HepG2 (cell line): ENCODE results near the gene OTOP2. TPM values are rescaled to one million over a fixed set of nuclear protein-coding genes. Genes with fewer than 3 reads are reported as not detected.

Source experiments
- ATAC-seq: fragments of 200-7000 bp; cut with Tn5 transposase; 3 replicates; pipeline ENCODE4 v1.9.1; 2020; ENCODE audit warnings: mild to moderate bottlenecking, moderate library complexity
- BruUV-seq: library from RNA; stranded (reverse); fragments of 400-500 nt; replicated peaks from 2 replicates; lab custom pipeline; 2021; lab: Mats Ljungman, UMichigan
- CTCF ChIA-PET: fragments of 300-600 bp; formaldehyde crosslinking; extraction: SDS; loops from one replicate; lab custom pipeline; 2021; ENCODE audit warnings: low total read pairs, inconsistent platforms, low intra/inter-chr PET ratio; lab: Yijun Ruan, JAX
- POLR2A ChIA-PET: fragments of 350-600 bp; sonication (Branson Sonifier 250); formaldehyde crosslinking; loops from one replicate; lab custom pipeline; 2020; ENCODE audit warnings: antibody characterized with exemption, inconsistent platforms; lab: Yijun Ruan, JAX
- DNase-seq: peaks from one replicate; pipeline ENCODE4 v3.0.0-alpha.2; 2015; ENCODE audit warnings: low spot score
- FAIRE-seq: peaks from 3 replicates; lab custom pipeline; 2011; peaks lifted over from hg19 to GRCh38; lab: Jason Lieb, UNC
- H2AFZ ChIP-seq: one replicate; pipeline ENCODE4 v1.6.1; 2011; ENCODE audit warnings: low read length, inconsistent platforms
- H3K27ac ChIP-seq: fragments of 300-600 bp; 3 replicates; pipeline ENCODE4 v1.8.0; 2011; ENCODE audit warnings: mixed run types, mild to moderate bottlenecking, mixed read lengths, low read length, inconsistent platforms; ENCODE audit not compliant: insufficient read depth; ENCODE audit errors: extremely low read length
- H3K27me3 ChIP-seq, 2 experiments: fragments of 200-600 bp in 1 of 2; 2 replicates in 1 of 2; 3 replicates in 1 of 2; pipeline versions ENCODE4 v1.6.0 to v1.8.0; 2011; ENCODE audit warnings: low read length in 2 of 2, mild to moderate bottlenecking in 2 of 2, moderate library complexity in 2 of 2, inconsistent platforms in 1 of 2; ENCODE audit not compliant: insufficient read depth in 2 of 2, control insufficient read depth in 1 of 2
- H3K36me3 ChIP-seq, 2 experiments: fragments of 200-600 bp in 1 of 2; replicated peaks in 1 of 2; 2 replicates in 1 of 2; 3 replicates in 1 of 2; pipeline versions ENCODE4 v1.5.1 to v1.8.0; 2011; ENCODE audit warnings: low read length in 2 of 2, inconsistent platforms in 1 of 2; ENCODE audit not compliant: insufficient read depth in 2 of 2, control insufficient read depth in 1 of 2
- H3K4me1 ChIP-seq: 2 replicates; pipeline ENCODE4 v1.5.1; 2012; ENCODE audit warnings: low read length, inconsistent platforms; ENCODE audit not compliant: insufficient read depth
- H3K4me2 ChIP-seq: 2 replicates; pipeline ENCODE4 v1.6.0; 2011; ENCODE audit warnings: low read depth, low read length, inconsistent platforms
- H3K4me3 ChIP-seq, 3 experiments: fragments of 200-600 bp in 1 of 3; sonication (generic), shearing (Covaris generic) in 1 of 3; replicated peaks in 1 of 3; 2 replicates each; pipeline ENCODE4 v1.5.1; 2011 to 2016; ENCODE audit warnings: low read length in 3 of 3, inconsistent platforms in 2 of 3, low read depth in 2 of 3, mild to moderate bottlenecking in 2 of 3, control low read depth in 1 of 3, mixed read lengths in 1 of 3; ENCODE audit not compliant: insufficient read depth in 1 of 3
- H3K79me2 ChIP-seq: one replicate; pipeline ENCODE4 v1.6.1; 2011; ENCODE audit warnings: low read length, inconsistent platforms; ENCODE audit not compliant: insufficient read depth
- H3K9ac ChIP-seq: 2 replicates; pipeline ENCODE4 v1.6.0; 2011; ENCODE audit warnings: mild to moderate bottlenecking, low read depth, low read length, inconsistent platforms; ENCODE audit not compliant: insufficient read depth
- H3K9me3 ChIP-seq: 2 replicates; pipeline ENCODE4 v1.5.1; 2012; ENCODE audit warnings: mild to moderate bottlenecking, low read length
- H4K20me1 ChIP-seq: 2 replicates; pipeline ENCODE4 v1.6.0; 2011; ENCODE audit warnings: inconsistent platforms, mild to moderate bottlenecking, low read length, moderate library complexity; ENCODE audit not compliant: insufficient read depth
- ATF7 ChIP-seq, 2 experiments: fragments of 450-650 bp in 1 of 2; sonication (generic) in 1 of 2; formaldehyde crosslinking in 1 of 2; IDR thresholded peaks; 2 replicates each; pipeline versions ENCODE4 v1.4.0 to v1.6.1; 2016 to 2020; ENCODE audit warnings: antibody characterized with exemption in 1 of 2, mild to moderate bottlenecking in 1 of 2, missing genetic modification reagents in 1 of 2
- ELF3 ChIP-seq: IDR thresholded peaks from 2 replicates; pipeline ENCODE4 v1.6.1; 2016; ENCODE audit warnings: missing genetic modification reagents, missing compliant biosample characterization
- FOXK2 ChIP-seq: fragments of 450-650 bp; IDR thresholded peaks from 2 replicates; pipeline ENCODE4 v1.6.1; 2016
- GLMP ChIP-seq: sonication (generic); formaldehyde crosslinking; IDR thresholded peaks from 2 replicates; pipeline ENCODE4 v1.9.0; 2021; ENCODE audit warnings: missing genetic modification reagents, mild to moderate bottlenecking, borderline replicate concordance
- IKZF4 ChIP-seq: sonication (generic); formaldehyde crosslinking; IDR thresholded peaks from 2 replicates; pipeline ENCODE4 v1.5.1; 2020; ENCODE audit warnings: borderline replicate concordance, mild to moderate bottlenecking, low read depth, missing genetic modification reagents; ENCODE audit errors: not compliant biosample characterization
- KMT2A ChIP-seq: sonication (generic); formaldehyde crosslinking; IDR thresholded peaks from 2 replicates; pipeline ENCODE4 v1.4.0; 2020; ENCODE audit warnings: missing genetic modification reagents
- MAFF ChIP-seq: IDR thresholded peaks from 2 replicates; pipeline ENCODE4 v1.6.1; 2011; ENCODE audit warnings: low read depth, low read length, improper control_type of control experiment
- MYC ChIP-seq: sonication (generic); formaldehyde crosslinking; IDR thresholded peaks from 2 replicates; pipeline ENCODE4 v1.9.0; 2021; ENCODE audit warnings: missing genetic modification reagents, borderline replicate concordance
- NFATC3 ChIP-seq: sonication (generic); formaldehyde crosslinking; IDR thresholded peaks from 2 replicates; pipeline ENCODE4 v1.5.1; 2020; ENCODE audit warnings: mild to moderate bottlenecking, missing genetic modification reagents
- RFX5 ChIP-seq: IDR thresholded peaks from 2 replicates; pipeline ENCODE4 v1.6.1; 2011; ENCODE audit warnings: low read depth, low read length, improper control_type of control experiment
- SNAI1 ChIP-seq: sonication (generic); formaldehyde crosslinking; IDR thresholded peaks from 2 replicates; pipeline ENCODE4 v1.5.0; 2020; ENCODE audit warnings: mild to moderate bottlenecking, missing genetic modification reagents, borderline replicate concordance
- U2AF2 ChIP-seq: fragments of 200-400 bp; formaldehyde crosslinking; IDR thresholded peaks from 2 replicates; pipeline ENCODE4 v1.6.1; 2017; ENCODE audit warnings: low read depth, mild to moderate bottlenecking, low read length
- ZNF292 ChIP-seq: sonication (generic); formaldehyde crosslinking; IDR thresholded peaks from 2 replicates; pipeline ENCODE4 v1.8.1; 2022; ENCODE audit warnings: mild to moderate bottlenecking, low read depth, missing genetic modification reagents, borderline replicate concordance
- ZNF709 ChIP-seq: sonication (generic); formaldehyde crosslinking; IDR thresholded peaks from 2 replicates; pipeline ENCODE4 v1.5.0; 2020; ENCODE audit warnings: mild to moderate bottlenecking, missing genetic modification reagents
- WGBS: methylation state at CpG from one replicate; pipeline ENCODE4 v1.1.6; 2017; ENCODE audit warnings: low lambda C conversion rate; 5-methylcytosine and 5-hydroxymethylcytosine counted together
- in situ Hi-C: cut with HindIII; loops from 2 replicates; pipeline ENCODE4 v1.10.0; 2017; ENCODE audit warnings: low pct_unique_long_range_greater_than_20kb; ENCODE audit not compliant: extremely low pct_ligation_motif_present
- intact Hi-C: fragments of 100-400 bp; cut with micrococcal nuclease; formaldehyde crosslinking; loops from one replicate; pipeline ENCODE4 v1.10.0; 2022; ENCODE audit not compliant: unreplicated experiment
- polyA plus RNA-seq, 8 experiments: library from polyadenylated mRNA; depleted of rRNA in 3 of 8; stranded (reverse) in 7 of 8; unstranded in 1 of 8; fragments of >200 nt; fragmentation: Illumina TruSeq in 4 of 8; extraction: Trizol in 4 of 8; gene quantifications; 2 replicates each; pipeline versions ENCODE4 v1.2.1 to v1.2.3, GENCODE V29; 2011 to 2016; ENCODE audit warnings: low read depth in 4 of 8, missing spikeins in 1 of 8, mixed read lengths in 1 of 8; ENCODE audit not compliant: insufficient read depth in 1 of 8
- total RNA-seq, 5 experiments: library from RNA; depleted of rRNA; stranded (reverse); fragments of >200 nt; fragmentation: Illumina TruSeq; extraction: Trizol; gene quantifications; 2 replicates each; pipeline ENCODE4 v1.2.3, GENCODE V29; 2016; ENCODE audit warnings: low read depth in 1 of 5
- TF ChIP-seq, protein P1 (sequence below): sonication (generic); formaldehyde crosslinking; IDR thresholded peaks from 2 replicates; pipeline ENCODE4 v1.5.0; 2020; ENCODE audit warnings: missing genetic modification reagents
- TF ChIP-seq, protein P2 (sequence below): sonication (generic); formaldehyde crosslinking; IDR thresholded peaks from 2 replicates; pipeline ENCODE4 v1.5.0; 2020; ENCODE audit warnings: missing genetic modification reagents

The OTOP2 gene
- total and polyA plus RNA-seq, 2 of the 13 experiments (the other 11 are each of a cell fraction or from before 2014, with no cell fraction given) = not detected

DNA sequence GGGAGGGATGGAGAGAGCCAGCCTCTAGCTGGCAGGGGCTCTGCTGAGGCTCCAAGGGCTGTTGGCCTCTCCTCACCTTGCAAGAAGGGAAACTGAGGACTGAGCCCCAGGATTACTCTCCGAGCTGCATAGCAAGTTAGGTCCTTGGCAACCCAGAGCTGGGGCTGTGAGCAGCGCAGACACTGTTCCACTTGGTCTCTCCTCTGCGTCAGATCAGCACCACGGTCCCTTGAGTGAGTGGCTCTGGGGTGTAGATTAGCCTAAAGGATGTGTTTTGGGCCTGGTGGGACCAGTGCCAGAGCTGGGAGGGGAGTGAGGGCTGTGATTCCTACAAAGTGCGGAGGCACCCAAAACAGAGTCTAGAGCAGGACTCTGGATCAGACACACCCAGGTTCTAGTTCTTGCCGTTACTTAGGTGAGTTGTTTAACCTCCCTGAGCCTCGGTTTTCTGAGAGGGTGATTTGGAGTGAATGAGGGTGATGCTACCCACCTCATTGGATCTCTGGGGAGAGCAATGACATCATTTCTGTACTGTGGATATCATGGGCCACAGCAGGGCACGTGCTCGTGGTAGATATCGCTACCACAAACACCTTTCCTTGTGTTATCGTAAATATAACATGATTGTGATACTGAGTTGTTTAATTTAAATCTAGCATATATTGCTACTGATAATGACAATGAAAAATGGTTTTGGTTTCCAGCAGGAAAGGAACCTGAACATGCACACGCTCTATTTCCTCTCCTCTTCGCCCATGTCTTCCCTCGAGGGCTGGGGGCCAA is 22.5 kb upstream of the OTOP2 start:
- BruUV-seq = no TSS peak
- WGBS = 25% methylated on average over 14 of the region's 14 CpGs
- Histone ChIP-seq H3K79me2 (no peaks in the 10 kb centered on the region), H3K36me3 (no peaks in the 10 kb centered on the region), H3K4me2 (no peak overlapping the region), H3K9ac (no peak overlapping the region), H3K27me3 (peaks cover 14 to 57% of the 10 kb centered on the region in 2 experiments), H2AFZ (no peak overlapping the region), H3K4me1 (no peaks in the 10 kb centered on the region), H3K9me3 (no peaks in the 10 kb centered on the region), H4K20me1 (no peaks in the 10 kb centered on the region), H3K27ac (no peak overlapping the region), H3K4me3 (no peak overlapping the region)
- TF ChIP-seq ATF7 (IDR thresholded peaks at IDR 0.05) (peak; percentile 50; the same call in 1 of the 2 replicates), ATF7 (CRISPR knock-in tag; IDR thresholded peaks at IDR 0.05) (no peak), ZNF292 (CRISPR knock-in tag) (no peak), MYC (no peak), NFATC3 (CRISPR knock-in tag) (no peak)
- ChIA-PET CTCF (no interaction called here), POLR2A (no interaction called here)
- in situ Hi-C loops (no loop called here), intact Hi-C loops (no loop called here)
- DNase-seq = no peak
- ATAC-seq = no peak
- FAIRE-seq = no peak

- Histone ChIP-seq H4K20me1 (no peaks in the 10 kb centered on the region), H3K4me1 (no peaks in the 10 kb centered on the region), H3K27ac (no peak overlapping the region), H3K79me2 (no peaks in the 10 kb centered on the region), H2AFZ (no peak overlapping the region), H3K36me3 (no peaks in the 10 kb centered on the region), H3K9ac (no peak overlapping the region), H3K4me3 (no peak overlapping the region), H3K4me2 (no peak overlapping the region), H3K9me3 (no peaks in the 10 kb centered on the region), H3K27me3 (peaks cover 14 to 53% of the 10 kb centered on the region in 2 experiments)
- ChIA-PET CTCF (no interaction called here), POLR2A (no interaction called here)
- intact Hi-C loops (no loop called here), in situ Hi-C loops (no loop called here)
- WGBS = 63% methylated on average over 9 of the region's 9 CpGs
- ATAC-seq (no peak), DNase-seq (no peak), FAIRE-seq (no peak)
- BruUV-seq = no TSS peak
- TF ChIP-seq ELF3 (no peak), RFX5 (no peak), U2AF2 (no peak), IKZF4 (CRISPR knock-in tag) (no peak), SNAI1 (CRISPR knock-in tag) (no peak), GLMP (no peak), ATF7 (IDR thresholded peaks at IDR 0.05) (no peak), ATF7 (CRISPR knock-in tag; IDR thresholded peaks at IDR 0.05) (no peak), ZNF709 (no peak), MAFF (no peak), FOXK2 (no peak), KMT2A (no peak)
- TF ChIP-seq, protein P1, sequence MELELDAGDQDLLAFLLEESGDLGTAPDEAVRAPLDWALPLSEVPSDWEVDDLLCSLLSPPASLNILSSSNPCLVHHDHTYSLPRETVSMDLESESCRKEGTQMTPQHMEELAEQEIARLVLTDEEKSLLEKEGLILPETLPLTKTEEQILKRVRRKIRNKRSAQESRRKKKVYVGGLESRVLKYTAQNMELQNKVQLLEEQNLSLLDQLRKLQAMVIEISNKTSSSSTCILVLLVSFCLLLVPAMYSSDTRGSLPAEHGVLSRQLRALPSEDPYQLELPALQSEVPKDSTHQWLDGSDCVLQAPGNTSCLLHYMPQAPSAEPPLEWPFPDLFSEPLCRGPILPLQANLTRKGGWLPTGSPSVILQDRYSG (CRISPR knock-in tag) = no peak
- TF ChIP-seq, protein P2, sequence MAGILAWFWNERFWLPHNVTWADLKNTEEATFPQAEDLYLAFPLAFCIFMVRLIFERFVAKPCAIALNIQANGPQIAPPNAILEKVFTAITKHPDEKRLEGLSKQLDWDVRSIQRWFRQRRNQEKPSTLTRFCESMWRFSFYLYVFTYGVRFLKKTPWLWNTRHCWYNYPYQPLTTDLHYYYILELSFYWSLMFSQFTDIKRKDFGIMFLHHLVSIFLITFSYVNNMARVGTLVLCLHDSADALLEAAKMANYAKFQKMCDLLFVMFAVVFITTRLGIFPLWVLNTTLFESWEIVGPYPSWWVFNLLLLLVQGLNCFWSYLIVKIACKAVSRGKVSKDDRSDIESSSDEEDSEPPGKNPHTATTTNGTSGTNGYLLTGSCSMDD = no peak
These were observed 21.0 kb upstream of the OTOP2 start for GRCh38 chr17:74903034-74903433.
